HepG2 (cell line): ENCODE data around the gene STMN1. TPM values are rescaled to one million over a fixed set of nuclear protein-coding genes. Genes with fewer than 3 reads are reported as not detected.
A peak's percentile ranks its signal among the peaks of the same experiment; 100 is the strongest.
"Not testable (repeated sequence)": the region's sequence is repeated elsewhere in the genome, so short reads cannot be mapped to it uniquely, and the experiment has no call there.

ENCODE experiments used
- ATAC-seq: fragments of 200-7000 bp; cut with Tn5 transposase; 3 replicates; pipeline ENCODE4 v1.9.1; 2020; ENCODE audit warnings: mild to moderate bottlenecking, moderate library complexity
- BruUV-seq: library from RNA; stranded (reverse); fragments of 400-500 nt; replicated peaks from 2 replicates; lab custom pipeline; 2021; lab: Mats Ljungman, UMichigan
- CTCF ChIA-PET: fragments of 300-600 bp; formaldehyde crosslinking; extraction: SDS; loops from one replicate; lab custom pipeline; 2021; ENCODE audit warnings: low total read pairs, inconsistent platforms, low intra/inter-chr PET ratio; lab: Yijun Ruan, JAX
- POLR2A ChIA-PET: fragments of 350-600 bp; sonication (Branson Sonifier 250); formaldehyde crosslinking; loops from one replicate; lab custom pipeline; 2020; ENCODE audit warnings: antibody characterized with exemption, inconsistent platforms; lab: Yijun Ruan, JAX
- DNase-seq: peaks from one replicate; pipeline ENCODE4 v3.0.0-alpha.2; 2015; ENCODE audit warnings: low spot score
- FAIRE-seq: peaks from 3 replicates; lab custom pipeline; 2011; peaks lifted over from hg19 to GRCh38; lab: Jason Lieb, UNC
- H2AFZ ChIP-seq: one replicate; pipeline ENCODE4 v1.6.1; 2011; ENCODE audit warnings: low read length, inconsistent platforms
- H3K27ac ChIP-seq: fragments of 300-600 bp; 3 replicates; pipeline ENCODE4 v1.8.0; 2011; ENCODE audit warnings: mixed run types, mild to moderate bottlenecking, mixed read lengths, low read length, inconsistent platforms; ENCODE audit not compliant: insufficient read depth; ENCODE audit errors: extremely low read length
- H3K27me3 ChIP-seq, 2 experiments: fragments of 200-600 bp in 1 of 2; 2 replicates in 1 of 2; 3 replicates in 1 of 2; pipeline versions ENCODE4 v1.6.0 to v1.8.0; 2011; ENCODE audit warnings: low read length in 2 of 2, mild to moderate bottlenecking in 2 of 2, moderate library complexity in 2 of 2, inconsistent platforms in 1 of 2; ENCODE audit not compliant: insufficient read depth in 2 of 2, control insufficient read depth in 1 of 2
- H3K36me3 ChIP-seq, 2 experiments: fragments of 200-600 bp in 1 of 2; replicated peaks in 1 of 2; 2 replicates in 1 of 2; 3 replicates in 1 of 2; pipeline versions ENCODE4 v1.5.1 to v1.8.0; 2011; ENCODE audit warnings: low read length in 2 of 2, inconsistent platforms in 1 of 2; ENCODE audit not compliant: insufficient read depth in 2 of 2, control insufficient read depth in 1 of 2
- H3K4me1 ChIP-seq: 2 replicates; pipeline ENCODE4 v1.5.1; 2012; ENCODE audit warnings: low read length, inconsistent platforms; ENCODE audit not compliant: insufficient read depth
- H3K4me2 ChIP-seq: 2 replicates; pipeline ENCODE4 v1.6.0; 2011; ENCODE audit warnings: low read depth, low read length, inconsistent platforms
- H3K4me3 ChIP-seq, 3 experiments: fragments of 200-600 bp in 1 of 3; sonication (generic), shearing (Covaris generic) in 1 of 3; replicated peaks in 1 of 3; 2 replicates each; pipeline ENCODE4 v1.5.1; 2011 to 2016; ENCODE audit warnings: low read length in 3 of 3, inconsistent platforms in 2 of 3, low read depth in 2 of 3, mild to moderate bottlenecking in 2 of 3, control low read depth in 1 of 3, mixed read lengths in 1 of 3; ENCODE audit not compliant: insufficient read depth in 1 of 3
- H3K79me2 ChIP-seq: one replicate; pipeline ENCODE4 v1.6.1; 2011; ENCODE audit warnings: low read length, inconsistent platforms; ENCODE audit not compliant: insufficient read depth
- H3K9ac ChIP-seq: 2 replicates; pipeline ENCODE4 v1.6.0; 2011; ENCODE audit warnings: mild to moderate bottlenecking, low read depth, low read length, inconsistent platforms; ENCODE audit not compliant: insufficient read depth
- H3K9me3 ChIP-seq: 2 replicates; pipeline ENCODE4 v1.5.1; 2012; ENCODE audit warnings: mild to moderate bottlenecking, low read length
- H4K20me1 ChIP-seq: 2 replicates; pipeline ENCODE4 v1.6.0; 2011; ENCODE audit warnings: inconsistent platforms, mild to moderate bottlenecking, low read length, moderate library complexity; ENCODE audit not compliant: insufficient read depth
- FLYWCH1 ChIP-seq: sonication (generic); formaldehyde crosslinking; IDR thresholded peaks from 2 replicates; pipeline ENCODE4 v1.8.1; 2023; ENCODE audit warnings: mild to moderate bottlenecking, missing genetic modification reagents
- IRX3 ChIP-seq: sonication (generic); formaldehyde crosslinking; IDR thresholded peaks from 2 replicates; pipeline ENCODE4 v1.8.1; 2023; ENCODE audit warnings: mild to moderate bottlenecking, low read depth, missing genetic modification reagents, borderline replicate concordance
- SOX13 ChIP-seq, 3 experiments: fragments of 450-650 bp in 1 of 3; sonication (generic) in 1 of 3; formaldehyde crosslinking in 1 of 3; IDR thresholded peaks in 2 of 3; conservative IDR thresholded peaks in 1 of 3; 2 replicates each; pipeline versions ENCODE4 v1.5.0 to v1.6.1; 2016 to 2020; ENCODE audit warnings: antibody characterized with exemption in 1 of 3, mild to moderate bottlenecking in 1 of 3, missing compliant biosample characterization in 1 of 3, missing genetic modification reagents in 1 of 3, moderate library complexity in 1 of 3
- SP5 ChIP-seq: IDR thresholded peaks from 2 replicates; pipeline ENCODE4 v1.6.1; 2016; ENCODE audit warnings: low read depth, borderline replicate concordance
- WGBS: methylation state at CpG from one replicate; pipeline ENCODE4 v1.1.6; 2017; ENCODE audit warnings: low lambda C conversion rate; 5-methylcytosine and 5-hydroxymethylcytosine counted together
- in situ Hi-C: cut with HindIII; loops from 2 replicates; pipeline ENCODE4 v1.10.0; 2017; ENCODE audit warnings: low pct_unique_long_range_greater_than_20kb; ENCODE audit not compliant: extremely low pct_ligation_motif_present
- intact Hi-C: fragments of 100-400 bp; cut with micrococcal nuclease; formaldehyde crosslinking; loops from one replicate; pipeline ENCODE4 v1.10.0; 2022; ENCODE audit not compliant: unreplicated experiment
- polyA plus RNA-seq, 8 experiments: library from polyadenylated mRNA; depleted of rRNA in 3 of 8; stranded (reverse) in 7 of 8; unstranded in 1 of 8; fragments of >200 nt; fragmentation: Illumina TruSeq in 4 of 8; extraction: Trizol in 4 of 8; gene quantifications; 2 replicates each; pipeline versions ENCODE4 v1.2.1 to v1.2.3, GENCODE V29; 2011 to 2016; ENCODE audit warnings: low read depth in 4 of 8, missing spikeins in 1 of 8, mixed read lengths in 1 of 8; ENCODE audit not compliant: insufficient read depth in 1 of 8
- total RNA-seq, 5 experiments: library from RNA; depleted of rRNA; stranded (reverse); fragments of >200 nt; fragmentation: Illumina TruSeq; extraction: Trizol; gene quantifications; 2 replicates each; pipeline ENCODE4 v1.2.3, GENCODE V29; 2016; ENCODE audit warnings: low read depth in 1 of 5
- TF ChIP-seq, protein P1 (sequence below): sonication (generic); formaldehyde crosslinking; IDR thresholded peaks from 2 replicates; pipeline ENCODE4 v1.4.0; 2020; ENCODE audit warnings: mild to moderate bottlenecking, missing genetic modification reagents

STMN1 gene
- total and polyA plus RNA-seq, 2 of the 13 experiments (the other 11 are each of a cell fraction or from before 2014, with no cell fraction given) = 45.9 to 409 TPM

DNA sequence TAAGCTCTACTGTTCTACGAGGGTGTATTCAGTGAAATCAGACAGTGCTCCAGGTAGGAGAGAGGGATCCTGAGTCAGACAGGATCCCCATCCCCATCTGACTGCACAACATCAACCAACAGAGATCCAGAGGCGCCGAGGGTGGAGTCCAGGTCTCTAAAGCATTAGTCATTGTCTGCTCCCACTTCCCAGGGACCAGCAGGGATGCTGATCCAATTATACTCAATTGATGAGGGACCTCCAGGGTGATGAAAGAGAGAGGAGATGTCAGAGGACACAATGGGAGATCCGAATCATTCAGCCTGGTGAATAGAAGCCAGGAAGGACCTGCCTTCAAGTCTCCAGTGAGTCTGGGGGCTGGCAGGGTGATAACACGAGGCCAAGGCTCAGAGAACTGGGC lies 39.5 kb upstream of the STMN1 start (continued):
- TF ChIP-seq, protein P1, sequence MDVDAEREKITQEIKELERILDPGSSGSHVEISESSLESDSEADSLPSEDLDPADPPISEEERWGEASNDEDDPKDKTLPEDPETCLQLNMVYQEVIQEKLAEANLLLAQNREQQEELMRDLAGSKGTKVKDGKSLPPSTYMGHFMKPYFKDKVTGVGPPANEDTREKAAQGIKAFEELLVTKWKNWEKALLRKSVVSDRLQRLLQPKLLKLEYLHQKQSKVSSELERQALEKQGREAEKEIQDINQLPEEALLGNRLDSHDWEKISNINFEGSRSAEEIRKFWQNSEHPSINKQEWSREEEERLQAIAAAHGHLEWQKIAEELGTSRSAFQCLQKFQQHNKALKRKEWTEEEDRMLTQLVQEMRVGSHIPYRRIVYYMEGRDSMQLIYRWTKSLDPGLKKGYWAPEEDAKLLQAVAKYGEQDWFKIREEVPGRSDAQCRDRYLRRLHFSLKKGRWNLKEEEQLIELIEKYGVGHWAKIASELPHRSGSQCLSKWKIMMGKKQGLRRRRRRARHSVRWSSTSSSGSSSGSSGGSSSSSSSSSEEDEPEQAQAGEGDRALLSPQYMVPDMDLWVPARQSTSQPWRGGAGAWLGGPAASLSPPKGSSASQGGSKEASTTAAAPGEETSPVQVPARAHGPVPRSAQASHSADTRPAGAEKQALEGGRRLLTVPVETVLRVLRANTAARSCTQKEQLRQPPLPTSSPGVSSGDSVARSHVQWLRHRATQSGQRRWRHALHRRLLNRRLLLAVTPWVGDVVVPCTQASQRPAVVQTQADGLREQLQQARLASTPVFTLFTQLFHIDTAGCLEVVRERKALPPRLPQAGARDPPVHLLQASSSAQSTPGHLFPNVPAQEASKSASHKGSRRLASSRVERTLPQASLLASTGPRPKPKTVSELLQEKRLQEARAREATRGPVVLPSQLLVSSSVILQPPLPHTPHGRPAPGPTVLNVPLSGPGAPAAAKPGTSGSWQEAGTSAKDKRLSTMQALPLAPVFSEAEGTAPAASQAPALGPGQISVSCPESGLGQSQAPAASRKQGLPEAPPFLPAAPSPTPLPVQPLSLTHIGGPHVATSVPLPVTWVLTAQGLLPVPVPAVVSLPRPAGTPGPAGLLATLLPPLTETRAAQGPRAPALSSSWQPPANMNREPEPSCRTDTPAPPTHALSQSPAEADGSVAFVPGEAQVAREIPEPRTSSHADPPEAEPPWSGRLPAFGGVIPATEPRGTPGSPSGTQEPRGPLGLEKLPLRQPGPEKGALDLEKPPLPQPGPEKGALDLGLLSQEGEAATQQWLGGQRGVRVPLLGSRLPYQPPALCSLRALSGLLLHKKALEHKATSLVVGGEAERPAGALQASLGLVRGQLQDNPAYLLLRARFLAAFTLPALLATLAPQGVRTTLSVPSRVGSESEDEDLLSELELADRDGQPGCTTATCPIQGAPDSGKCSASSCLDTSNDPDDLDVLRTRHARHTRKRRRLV (CRISPR knock-in tag) = no peak
- TF ChIP-seq SP5 (CRISPR knock-in tag) = no peak

DNA sequence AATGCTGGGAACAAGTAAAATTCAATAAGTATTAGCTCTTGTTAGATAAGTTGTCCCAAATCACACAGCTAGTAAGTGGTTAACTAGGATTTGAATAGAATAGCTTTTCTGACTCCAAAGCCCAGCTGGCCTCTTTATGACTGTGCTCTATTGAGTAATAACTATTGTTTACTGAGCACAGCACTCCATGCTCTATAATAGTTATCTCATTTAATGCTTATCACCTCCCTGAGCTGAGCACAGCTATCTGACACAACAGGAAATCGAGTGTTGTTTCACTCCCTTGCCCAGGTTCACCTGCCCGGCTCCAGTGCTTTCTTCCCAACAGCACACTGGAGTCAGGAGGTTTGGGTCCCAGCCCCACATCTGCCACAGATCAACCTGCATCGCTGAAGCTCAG lies 38.8 kb upstream of the STMN1 start:
- no peak overlapping the region for H3K27ac ChIP-seq
- FAIRE-seq (no peak), DNase-seq (peak; percentile 8), ATAC-seq (no peak)
- no peaks in the 10 kb centered on the region for H3K27me3 ChIP-seq
- H3K9ac ChIP-seq = no peak overlapping the region
- 34% methylated on average over 3 of the region's 3 CpGs for WGBS
- H2AFZ ChIP-seq = no peak overlapping the region
- H3K36me3 ChIP-seq = no peaks in the 10 kb centered on the region
- no peak for TF ChIP-seq SOX13 (IDR thresholded peaks at IDR 0.05)
- peak in 1 of 2 experiments; percentile 37; a peak in 1 of 4 replicates for TF ChIP-seq SOX13 (CRISPR knock-in tag; conservative IDR thresholded peaks at IDR 0.05 in 1 of 2, IDR thresholded peaks at IDR 0.05 in 1 of 2)
- no peak for TF ChIP-seq IRX3
- TF ChIP-seq FLYWCH1 = no peak
- no peaks in the 10 kb centered on the region for H4K20me1 ChIP-seq
- H3K4me2 ChIP-seq = no peak overlapping the region
- peaks cover 11% of the 10 kb centered on the region; the same call in 1 of the 2 replicates for H3K4me1 ChIP-seq
- intact Hi-C loops (no loop called here), in situ Hi-C loops (no loop called here)
- no peaks in the 10 kb centered on the region for H3K9me3 ChIP-seq
- no TSS peak for BruUV-seq
- no peaks in the 10 kb centered on the region for H3K79me2 ChIP-seq
- no peak overlapping the region for H3K4me3 ChIP-seq
- CTCF ChIA-PET = no interaction called here
- POLR2A ChIA-PET = no interaction called here

DNA sequence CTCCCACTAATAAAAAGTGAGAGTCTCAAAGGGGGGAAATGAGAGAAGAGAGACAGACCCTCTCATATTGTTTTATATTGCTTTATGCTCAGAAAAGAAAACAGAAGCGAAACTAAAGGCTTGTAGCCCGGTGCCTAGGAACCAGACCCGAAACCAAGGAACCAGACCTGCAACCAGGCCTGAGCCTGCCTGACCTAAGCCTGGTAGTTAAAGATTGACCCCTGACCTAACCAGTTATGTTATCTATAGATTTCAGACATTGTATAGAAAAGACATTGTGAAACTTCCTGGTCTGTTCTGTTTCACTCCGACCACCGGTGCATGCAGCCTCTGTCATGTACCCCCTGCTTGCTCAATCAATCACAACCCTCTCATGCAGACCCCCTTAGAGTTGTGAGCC lies 37.3 kb upstream of the STMN1 start:
- H3K79me2 ChIP-seq, in situ Hi-C loops, DNase-seq, H3K9me3 ChIP-seq, intact Hi-C loops, ATAC-seq, CTCF ChIA-PET, POLR2A ChIA-PET, H4K20me1 ChIP-seq, H3K36me3 ChIP-seq, H3K27ac ChIP-seq, FAIRE-seq, H3K4me3 ChIP-seq, H3K4me2 ChIP-seq, BruUV-seq, H3K9ac ChIP-seq, H3K27me3 ChIP-seq, H2AFZ ChIP-seq: not testable (repeated sequence)
- peaks cover 11% of the 10 kb centered on the region; the same call in 1 of the 2 replicates for H3K4me1 ChIP-seq
- 46% methylated on average over 5 of the region's 5 CpGs for WGBS
